Measurements from ENCODE around the gene PRKCH. TPM values are rescaled to one million over a fixed set of nuclear protein-coding genes. Genes with fewer than 3 reads are reported as not detected.

Gene PRKCH
- total RNA-seq, 4 donors from 2014 or later: 17.9 to 28.7 (median 25.0) TPM

- H3K4me1 ChIP-seq: no peaks in the 10 kb centered on the region
- no peak for TF ChIP-seq POLR2AphosphoS5 (IDR thresholded peaks at IDR 0.05)
- TF ChIP-seq CTCF (IDR thresholded peaks at IDR 0.05): no peak
- TF ChIP-seq POLR2A (IDR thresholded peaks at IDR 0.05): no peak
- no peak for TF ChIP-seq EP300 (IDR thresholded peaks at IDR 0.05)
- 100% methylated on average over 1 of the region's 1 CpG; no CpG with 5 or more reads in 1 of the 2 donors for WGBS, 2 donors (ENCODE audit: low coverage in 1 of 2)
- H3K36me3 ChIP-seq: no peaks in the 10 kb centered on the region
- no peak for ATAC-seq
- H3K27me3 ChIP-seq: no peaks in the 10 kb centered on the region
- H3K27ac ChIP-seq: no peak overlapping the region
- no peaks in the 10 kb centered on the region for H3K9me3 ChIP-seq
- H3K4me3 ChIP-seq: no peak overlapping the region
Observed at GRCh38 chr14:61394542-61394941, 73.2 kb downstream of the PRKCH start.

GRCh38 chr14:61395115-61395725 lies 73.8 kb downstream of the PRKCH start:
- no peaks in the 10 kb centered on the region for H3K36me3 ChIP-seq
- no peak for TF ChIP-seq EP300 (IDR thresholded peaks at IDR 0.05)
- TF ChIP-seq POLR2A (IDR thresholded peaks at IDR 0.05): no peak
- H3K4me1 ChIP-seq: no peaks in the 10 kb centered on the region
- H3K4me3 ChIP-seq: no peak overlapping the region
- H3K27ac ChIP-seq: no peak overlapping the region
- no peak for ATAC-seq
- H3K9me3 ChIP-seq: no peaks in the 10 kb centered on the region
- H3K27me3 ChIP-seq: no peaks in the 10 kb centered on the region
- 69 to 70% methylated on average over 2 to 4 of the region's 6 CpGs for WGBS, 2 donors (ENCODE audit: low coverage in 1 of 2)

- ATAC-seq: no peak
- Histone ChIP-seq H3K27me3 (no peaks in the 10 kb centered on the region), H3K9me3 (no peaks in the 10 kb centered on the region), H3K36me3 (no peaks in the 10 kb centered on the region), H3K4me1 (no peaks in the 10 kb centered on the region), H3K4me3 (no peak overlapping the region), H3K27ac (no peak overlapping the region)
- TF ChIP-seq EP300 (IDR thresholded peaks at IDR 0.05): no peak
- TF ChIP-seq POLR2A (IDR thresholded peaks at IDR 0.05): no peak
- TF ChIP-seq CTCF (IDR thresholded peaks at IDR 0.05): no peak
- TF ChIP-seq POLR2AphosphoS5 (IDR thresholded peaks at IDR 0.05): no peak
- WGBS, 2 donors (ENCODE audit: low coverage in 1 of 2): 56 to 75% methylated on average over 1 of the region's 1 CpG
Observed at GRCh38 chr14:61396279-61396678, 74.9 kb downstream of the PRKCH start.

- Histone ChIP-seq H3K9me3 (no peaks in the 10 kb centered on the region), H3K27ac (no peak overlapping the region), H3K4me3 (no peak overlapping the region), H3K36me3 (no peaks in the 10 kb centered on the region), H3K27me3 (no peaks in the 10 kb centered on the region), H3K4me1 (no peaks in the 10 kb centered on the region)
- 64 to 79% methylated on average over 3 of the region's 3 CpGs for WGBS, 2 donors (ENCODE audit: low coverage in 1 of 2)
- no peak for TF ChIP-seq POLR2AphosphoS5 (IDR thresholded peaks at IDR 0.05)
- no peak for TF ChIP-seq CTCF (IDR thresholded peaks at IDR 0.05)
- TF ChIP-seq POLR2A (IDR thresholded peaks at IDR 0.05): no peak
- TF ChIP-seq EP300 (IDR thresholded peaks at IDR 0.05): no peak
- no peak for ATAC-seq
Observed at GRCh38 chr14:61396694-61397093, 75.3 kb downstream of the PRKCH start.

- WGBS, 2 donors (ENCODE audit: low coverage in 1 of 2): 90 to 100% methylated on average over 1 to 3 of the region's 3 CpGs
- Histone ChIP-seq H3K36me3 (no peaks in the 10 kb centered on the region), H3K27me3 (no peaks in the 10 kb centered on the region), H3K27ac (no peak overlapping the region), H3K9me3 (no peaks in the 10 kb centered on the region), H3K4me1 (no peaks in the 10 kb centered on the region), H3K4me3 (no peak overlapping the region)
- no peak for ATAC-seq
- no peak for TF ChIP-seq CTCF (IDR thresholded peaks at IDR 0.05)
- no peak for TF ChIP-seq EP300 (IDR thresholded peaks at IDR 0.05)
- TF ChIP-seq POLR2A (IDR thresholded peaks at IDR 0.05): no peak
- TF ChIP-seq POLR2AphosphoS5 (IDR thresholded peaks at IDR 0.05): no peak
Observed at GRCh38 chr14:61397615-61398014, 76.2 kb downstream of the PRKCH start.
